ENCODE data around the gene CREB3L2. TPM values are rescaled to one million over a fixed set of nuclear protein-coding genes. Genes with fewer than 3 reads are reported as not detected.
A peak's percentile ranks its signal among the peaks of the same experiment; 100 is the strongest.

The CREB3L2 gene
- total RNA-seq, 4 donors from 2014 or later, result 16.4 to 37.0 (median 19.9) TPM

DNA sequence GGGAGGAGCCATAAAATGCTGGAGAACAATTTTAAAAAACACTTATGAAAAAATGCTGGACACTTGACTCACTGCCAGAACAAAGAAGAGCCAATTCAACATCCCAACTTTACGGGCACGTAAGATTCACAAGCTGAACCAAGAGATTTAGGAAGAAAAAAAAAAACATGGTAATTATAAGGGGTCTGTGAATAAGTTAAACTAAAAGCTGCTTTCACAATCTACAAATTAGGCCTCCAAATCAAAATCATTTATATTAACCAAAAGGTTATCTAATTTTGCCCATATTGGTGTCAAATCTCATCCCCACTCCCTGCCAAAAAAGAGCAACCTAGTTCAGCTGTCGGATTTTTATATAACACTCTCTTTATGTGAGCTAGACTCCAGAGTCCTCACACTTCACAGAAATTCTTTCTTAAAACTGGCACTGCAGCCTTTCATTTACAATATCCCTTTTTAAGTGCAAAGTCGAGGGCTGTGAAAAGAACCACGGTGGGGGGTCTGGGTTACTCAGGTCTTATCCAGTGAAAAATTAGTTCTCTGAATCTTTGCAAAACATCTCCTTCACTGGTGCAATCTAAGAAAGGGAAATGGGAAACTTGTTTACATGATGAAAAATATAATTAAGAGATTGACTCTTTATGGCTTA, 124.7 kb downstream of the CREB3L2 start:
- Histone ChIP-seq H3K9me3 (no peaks in the 10 kb centered on the region), H3K27me3 (no peaks in the 10 kb centered on the region), H3K27ac (peak overlapping the region in 3 of 4 donors; percentile 59 to 78 (median 65)), H3K4me3 (no peak overlapping the region), H3K36me3 (peaks cover 0 to 32% (median 11%) of the 10 kb centered on the region in 4 donors), H3K4me1 (peaks cover 0 to 10% (median 6%) of the 10 kb centered on the region in 4 donors)
- TF ChIP-seq EP300 (IDR thresholded peaks at IDR 0.05; ENCODE audit: low read depth), result no peak
- TF ChIP-seq POLR2AphosphoS5 (IDR thresholded peaks at IDR 0.05), result no peak
- TF ChIP-seq, protein P1, sequence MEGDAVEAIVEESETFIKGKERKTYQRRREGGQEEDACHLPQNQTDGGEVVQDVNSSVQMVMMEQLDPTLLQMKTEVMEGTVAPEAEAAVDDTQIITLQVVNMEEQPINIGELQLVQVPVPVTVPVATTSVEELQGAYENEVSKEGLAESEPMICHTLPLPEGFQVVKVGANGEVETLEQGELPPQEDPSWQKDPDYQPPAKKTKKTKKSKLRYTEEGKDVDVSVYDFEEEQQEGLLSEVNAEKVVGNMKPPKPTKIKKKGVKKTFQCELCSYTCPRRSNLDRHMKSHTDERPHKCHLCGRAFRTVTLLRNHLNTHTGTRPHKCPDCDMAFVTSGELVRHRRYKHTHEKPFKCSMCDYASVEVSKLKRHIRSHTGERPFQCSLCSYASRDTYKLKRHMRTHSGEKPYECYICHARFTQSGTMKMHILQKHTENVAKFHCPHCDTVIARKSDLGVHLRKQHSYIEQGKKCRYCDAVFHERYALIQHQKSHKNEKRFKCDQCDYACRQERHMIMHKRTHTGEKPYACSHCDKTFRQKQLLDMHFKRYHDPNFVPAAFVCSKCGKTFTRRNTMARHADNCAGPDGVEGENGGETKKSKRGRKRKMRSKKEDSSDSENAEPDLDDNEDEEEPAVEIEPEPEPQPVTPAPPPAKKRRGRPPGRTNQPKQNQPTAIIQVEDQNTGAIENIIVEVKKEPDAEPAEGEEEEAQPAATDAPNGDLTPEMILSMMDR (IDR thresholded peaks at IDR 0.05), result no peak
- TF ChIP-seq POLR2A (IDR thresholded peaks at IDR 0.05), result no peak
- in situ Hi-C loops (cut with MboI; ENCODE audit: low pct_ligation_motif_present in 1 of 4, low pct_unique_long_range_greater_than_20kb in 1 of 4, low sequenced_read_pairs in 3 of 4), result no loop called here
- WGBS, 2 donors (ENCODE audit: low coverage in 1 of 2), result 73 to 77% methylated on average over 4 to 5 of the region's 5 CpGs
- no peak for DNase-seq
- intact Hi-C loops (cut with DNase I; ENCODE audit: low total_unique reads), result no loop called here

DNA sequence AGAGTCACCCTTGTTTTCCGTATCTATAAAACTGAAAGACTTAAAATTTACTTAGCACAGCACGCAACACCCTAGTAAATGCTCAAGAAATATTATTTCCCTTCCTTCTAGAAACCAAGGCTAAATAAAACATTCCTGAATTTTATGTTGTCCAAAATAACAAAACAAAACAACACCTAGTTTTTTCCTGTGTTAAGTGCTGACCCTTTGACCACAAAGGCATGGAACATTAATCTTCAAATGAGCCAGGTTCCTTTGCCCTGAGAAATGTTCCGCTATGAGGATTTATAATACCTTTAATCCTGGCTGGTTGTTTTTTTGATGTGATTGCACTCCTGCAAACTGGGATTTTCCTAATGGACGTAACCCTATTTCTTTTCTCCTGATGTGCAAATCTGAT, 126.1 kb downstream of the CREB3L2 start:
- Histone ChIP-seq H3K36me3 (peaks cover 0 to 20% (median 6%) of the 10 kb centered on the region in 4 donors), H3K4me1 (peaks cover 0 to 10% (median 6%) of the 10 kb centered on the region in 4 donors)
- TF ChIP-seq, protein P1 (IDR thresholded peaks at IDR 0.05), result no peak
- no peak for TF ChIP-seq POLR2AphosphoS5 (IDR thresholded peaks at IDR 0.05)

DNA sequence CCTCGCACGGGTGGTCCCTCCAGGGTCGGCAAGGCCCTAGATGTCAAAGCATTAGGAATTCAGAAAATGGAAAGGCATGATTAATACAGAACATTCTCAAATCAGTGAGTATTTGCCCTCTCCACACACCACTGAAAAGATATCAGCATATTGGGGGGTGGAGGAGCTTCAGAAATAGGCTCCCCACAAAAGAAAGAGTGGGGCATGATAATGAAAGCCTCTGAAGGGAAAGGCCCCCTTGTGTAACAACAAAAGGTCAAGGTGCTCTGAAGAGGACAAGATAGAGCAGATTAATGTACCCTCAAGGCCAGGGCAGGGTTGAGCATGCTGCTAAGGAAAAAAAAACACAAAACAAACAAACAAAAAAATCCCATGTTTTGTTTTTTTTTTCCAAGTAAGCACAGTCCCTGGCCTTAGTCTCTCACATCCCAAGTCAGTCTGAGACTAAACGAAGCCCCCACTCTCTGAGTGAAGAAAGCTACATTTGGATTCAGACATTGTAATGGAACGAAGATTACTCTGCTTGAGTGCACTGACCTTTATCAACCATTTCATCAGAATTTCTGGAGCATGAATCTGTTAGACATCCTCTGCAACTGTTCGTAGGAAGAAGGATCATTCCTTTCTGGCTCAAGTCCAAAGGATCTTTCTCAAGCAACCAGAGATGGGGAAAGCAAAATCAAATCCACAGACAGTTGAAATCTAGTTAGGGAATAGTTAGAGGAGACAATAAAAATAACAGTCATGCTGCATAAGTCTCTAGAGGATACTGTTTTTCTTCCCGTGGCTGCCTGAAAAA, 127.7 kb downstream of the CREB3L2 start:
- intact Hi-C loops (cut with DNase I; ENCODE audit: low total_unique reads) (no loop called here), in situ Hi-C loops (cut with MboI; ENCODE audit: low pct_ligation_motif_present in 1 of 4, low pct_unique_long_range_greater_than_20kb in 1 of 4, low sequenced_read_pairs in 3 of 4) (loop anchor here in 1 of 4 donors (25.0 kb wide), 1 partner anchor 212 kb away; no protein-coding TSS in a partner anchor)
- H3K27me3 ChIP-seq, result no peaks in the 10 kb centered on the region
- H3K9me3 ChIP-seq, result no peaks in the 10 kb centered on the region
- H3K36me3 ChIP-seq, result peaks cover 0 to 11% (median 3%) of the 10 kb centered on the region in 4 donors
- H3K27ac ChIP-seq, result no peak overlapping the region
- 73 to 88% methylated on average over 6 to 7 of the region's 7 CpGs for WGBS, 2 donors (ENCODE audit: low coverage in 1 of 2)
- TF ChIP-seq EP300 (IDR thresholded peaks at IDR 0.05; ENCODE audit: low read depth), result no peak
- no peak for TF ChIP-seq POLR2A (IDR thresholded peaks at IDR 0.05)
- TF ChIP-seq, protein P1 (IDR thresholded peaks at IDR 0.05), result no peak
- no peak for TF ChIP-seq POLR2AphosphoS5 (IDR thresholded peaks at IDR 0.05)
- peaks cover 0 to 10% (median 6%) of the 10 kb centered on the region in 4 donors for H3K4me1 ChIP-seq
- no peak overlapping the region for H3K4me3 ChIP-seq
- DNase-seq, result no peak

More for the DNA sequence above, 126.1 kb downstream of the CREB3L2 start:
- no peaks in the 10 kb centered on the region for H3K27me3 ChIP-seq
- H3K27ac ChIP-seq, result no peak overlapping the region
- no peak for DNase-seq
- intact Hi-C loops (cut with DNase I; ENCODE audit: low total_unique reads), result no loop called here
- H3K9me3 ChIP-seq, result no peaks in the 10 kb centered on the region
- in situ Hi-C loops (cut with MboI; ENCODE audit: low pct_ligation_motif_present in 1 of 4, low pct_unique_long_range_greater_than_20kb in 1 of 4, low sequenced_read_pairs in 3 of 4), result no loop called here
- H3K4me3 ChIP-seq, result no peak overlapping the region
- 94 to 97% methylated on average over 4 of the region's 4 CpGs for whole genome bisulfite sequencing, 2 donors (ENCODE audit: low coverage in 1 of 2)

DNA sequence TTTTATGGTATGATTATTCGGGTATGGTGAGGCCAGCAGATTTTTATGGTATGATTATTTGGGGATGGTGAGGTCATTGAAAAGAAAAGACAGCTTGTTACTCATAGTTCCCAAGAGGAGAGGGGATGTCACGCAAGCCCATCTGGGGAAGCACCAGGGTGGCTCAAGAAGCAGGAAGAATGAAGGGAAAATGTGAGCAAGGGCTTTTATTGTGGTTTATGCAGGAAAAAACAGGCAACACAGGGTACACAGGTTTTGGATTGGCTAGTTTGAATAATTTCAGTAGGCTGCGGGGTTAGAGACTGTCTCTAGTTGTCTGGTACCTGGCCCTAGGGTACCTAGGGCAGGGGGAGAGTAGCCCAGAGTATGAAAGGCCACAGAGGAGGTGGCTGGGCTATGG, 128.4 kb downstream of the CREB3L2 start:
- no peak overlapping the region for H3K27ac ChIP-seq
- peaks cover 0 to 10% (median 6%) of the 10 kb centered on the region in 4 donors for H3K4me1 ChIP-seq
- H3K36me3 ChIP-seq, result peaks cover 0 to 9% (median 2%) of the 10 kb centered on the region in 4 donors
- intact Hi-C loops (cut with DNase I; ENCODE audit: low total_unique reads), result no loop called here
- H3K4me3 ChIP-seq, result no peak overlapping the region
- no peaks in the 10 kb centered on the region for H3K9me3 ChIP-seq
- TF ChIP-seq EP300 (IDR thresholded peaks at IDR 0.05; ENCODE audit: low read depth) (no peak), POLR2AphosphoS5 (IDR thresholded peaks at IDR 0.05) (no peak), POLR2A (IDR thresholded peaks at IDR 0.05) (no peak)
- TF ChIP-seq, protein P1 (IDR thresholded peaks at IDR 0.05), result no peak
- in situ Hi-C loops (cut with MboI; ENCODE audit: low pct_ligation_motif_present in 1 of 4, low pct_unique_long_range_greater_than_20kb in 1 of 4, low sequenced_read_pairs in 3 of 4), result loop anchor here in 1 of 4 donors (25.0 kb wide), 1 partner anchor 211 kb away; no protein-coding TSS in a partner anchor
- 71 to 77% methylated on average over 2 to 3 of the region's 3 CpGs for WGBS, 2 donors (ENCODE audit: low coverage in 1 of 2)
- DNase-seq, result no peak
- H3K27me3 ChIP-seq, result no peaks in the 10 kb centered on the region
